Transverse colon (tissue), 4 donors: ENCODE measurements around the gene FAM216B. TPM values are rescaled to one million over a fixed set of nuclear protein-coding genes. Genes with fewer than 3 reads are reported as not detected.

Experiments used
- DNase-seq: peaks from one replicate; pipeline ENCODE4 v3.0.0-alpha.2; 2019
- H3K27ac ChIP-seq, 4 donors: fragments of 200-600 bp; sonication (generic); 2 replicates each; pipeline ENCODE4 v1.5.1; 2016 to 2018; ENCODE audit warnings: inconsistent platforms in 4 of 4
- H3K27me3 ChIP-seq: fragments of 200-600 bp; sonication (generic); 2 replicates; pipeline ENCODE4 v1.5.1; 2017; ENCODE audit warnings: inconsistent platforms
- H3K36me3 ChIP-seq, 4 donors: fragments of 200-600 bp; sonication (generic); 2 replicates each; pipeline ENCODE4 v1.5.1; 2017 to 2019; ENCODE audit warnings: inconsistent platforms in 4 of 4
- H3K4me1 ChIP-seq, 4 donors: fragments of 200-600 bp; sonication (generic); 2 replicates each; pipeline ENCODE4 v1.5.1; 2017 to 2020; ENCODE audit warnings: inconsistent platforms in 4 of 4
- H3K4me3 ChIP-seq, 4 donors: fragments of 200-600 bp; sonication (generic); 1 replicate in 1 of 4; 2 replicates in 3 of 4; pipeline versions ENCODE4 v1.5.1 to v1.6.1; 2017 to 2019; ENCODE audit warnings: inconsistent platforms in 4 of 4
- H3K9me3 ChIP-seq, 2 donors: fragments of 200-600 bp; sonication (generic); 2 replicates each; pipeline ENCODE4 v1.5.1; 2017 to 2019; ENCODE audit warnings: inconsistent platforms in 2 of 2
- CTCF ChIP-seq, 5 experiments: fragments of 200-600 bp in 3 of 5; fragments of 450-650 bp in 2 of 5; sonication (generic) in 3 of 5; IDR thresholded peaks; 1 replicate in 2 of 5; 2 replicates in 3 of 5; pipeline ENCODE4 v1.5.1; 2016 to 2017; ENCODE audit warnings: antibody characterized with exemption in 5 of 5, inconsistent platforms in 3 of 5, mild to moderate bottlenecking in 2 of 5, moderate library complexity in 1 of 5
- EP300 ChIP-seq: sonication (generic); formaldehyde crosslinking; IDR thresholded peaks from one replicate; pipeline ENCODE4 v1.6.1; 2017; ENCODE audit warnings: antibody characterized with exemption, low read depth
- POLR2A ChIP-seq: fragments of 450-650 bp; IDR thresholded peaks from one replicate; pipeline ENCODE4 v1.6.1; 2016; ENCODE audit warnings: antibody characterized with exemption, mild to moderate bottlenecking, moderate library complexity
- POLR2AphosphoS5 ChIP-seq, 3 donors: sonication (generic); formaldehyde crosslinking; IDR thresholded peaks; one replicate each; pipeline ENCODE4 v1.6.1; 2016; ENCODE audit warnings: antibody characterized with exemption in 3 of 3
- WGBS, 2 donors: methylation state at CpG; one replicate each; pipeline ENCODE4 v1.1.5; 2018; ENCODE audit warnings: low coverage in 1 of 2; 5-methylcytosine and 5-hydroxymethylcytosine counted together
- in situ Hi-C, 4 donors: fragments of 200-750 bp; cut with MboI; loops; one replicate each; pipeline versions ENCODE4 v1.15.0 to v1.15.1; 2017; ENCODE audit warnings: low sequenced_read_pairs in 3 of 4, low pct_ligation_motif_present in 1 of 4, low pct_unique_long_range_greater_than_20kb in 1 of 4
- intact Hi-C: fragments of 100-400 bp; cut with DNase I; formaldehyde crosslinking; loops from one replicate; pipeline ENCODE4 v1.15.1; 2023; ENCODE audit warnings: low total_unique reads
- total RNA-seq, 4 donors: library from RNA; depleted of rRNA; stranded (reverse); fragments of >200 nt; gene quantifications; one replicate each; pipeline ENCODE4 v1.1.0, GENCODE V29; 2016

The FAM216B gene
- total RNA-seq = not detected

- in situ Hi-C loops = no loop called here
Measured at GRCh38 chr13:42781352-42781751, at the start of gene FAM216B. Gene FAM216B (plus strand): TSS chr13:42781584. CDS start chr13:42784068, 2,484 bp downstream.

GRCh38 chr13:42732073-42732472 lies 49.3 kb upstream of the FAM216B start:
- TF ChIP-seq POLR2AphosphoS5 (IDR thresholded peaks at IDR 0.05) = no peak
- no peak for TF ChIP-seq POLR2A
- TF ChIP-seq EP300 = no peak
- no peak for TF ChIP-seq CTCF (IDR thresholded peaks at IDR 0.05)
- intact Hi-C loops = no loop called here
- in situ Hi-C loops = no loop called here
- H3K27me3 ChIP-seq = no peaks in the 10 kb centered on the region
- H3K4me1 ChIP-seq = no peaks in the 10 kb centered on the region
- no peak for DNase-seq
- no peaks in the 10 kb centered on the region for H3K36me3 ChIP-seq
- H3K27ac ChIP-seq = no peak overlapping the region
- H3K9me3 ChIP-seq = no peaks in the 10 kb centered on the region
- no peak overlapping the region for H3K4me3 ChIP-seq

More at GRCh38 chr13:42781352-42781751, at the start of gene FAM216B:
- DNase-seq = no peak
- Histone ChIP-seq H3K9me3 (no peaks in the 10 kb centered on the region), H3K4me1 (no peaks in the 10 kb centered on the region), H3K27me3 (no peaks in the 10 kb centered on the region), H3K27ac (no peak within 1 kb of the TSS), H3K36me3 (no peaks in the 10 kb centered on the region), H3K4me3 (no peak within 1 kb of the TSS)
- intact Hi-C loops = no loop called here
- WGBS, 2 donors = 56 to 71% methylated on average over 2 to 3 of the region's 3 CpGs
- no peak for TF ChIP-seq POLR2AphosphoS5 (IDR thresholded peaks at IDR 0.05)
- TF ChIP-seq POLR2A = no peak
- no peak for TF ChIP-seq EP300
- no peak for TF ChIP-seq CTCF (IDR thresholded peaks at IDR 0.05)

- Histone ChIP-seq H3K4me3 (no peak overlapping the region), H3K4me1 (no peaks in the 10 kb centered on the region), H3K27ac (no peak overlapping the region), H3K36me3 (no peaks in the 10 kb centered on the region), H3K27me3 (no peaks in the 10 kb centered on the region), H3K9me3 (no peaks in the 10 kb centered on the region)
- intact Hi-C loops = no loop called here
- TF ChIP-seq POLR2AphosphoS5 (IDR thresholded peaks at IDR 0.05) = no peak
- TF ChIP-seq EP300 = no peak
- TF ChIP-seq CTCF (IDR thresholded peaks at IDR 0.05) = no peak
- TF ChIP-seq POLR2A = no peak
- WGBS, 2 donors = 94 to 100% methylated on average over 2 of the region's 2 CpGs
- in situ Hi-C loops = no loop called here
- DNase-seq = no peak
Measured at GRCh38 chr13:42733046-42733445, 48.3 kb upstream of the FAM216B start.

GRCh38 chr13:42735010-42735409 lies 46.4 kb upstream of the FAM216B start:
- no peaks in the 10 kb centered on the region for H3K36me3 ChIP-seq
- WGBS, 2 donors = 83 to 88% methylated on average over 1 to 3 of the region's 3 CpGs
- no peaks in the 10 kb centered on the region for H3K27me3 ChIP-seq
- in situ Hi-C loops = no loop called here
- no peak for TF ChIP-seq POLR2AphosphoS5 (IDR thresholded peaks at IDR 0.05)
- no peak for TF ChIP-seq CTCF (IDR thresholded peaks at IDR 0.05)
- TF ChIP-seq POLR2A = no peak
- TF ChIP-seq EP300 = no peak
- intact Hi-C loops = no loop called here
- H3K4me3 ChIP-seq = no peak overlapping the region
- no peak for DNase-seq
- no peaks in the 10 kb centered on the region for H3K9me3 ChIP-seq
- no peak overlapping the region for H3K27ac ChIP-seq
- no peaks in the 10 kb centered on the region for H3K4me1 ChIP-seq
